ENCODE data around the gene LUC7L. TPM values are rescaled to one million over a fixed set of nuclear protein-coding genes. Genes with fewer than 3 reads are reported as not detected.

LUC7L gene
- polyA plus RNA-seq, 2 of the 4 experiments (the other 2 are of a cell fraction), result 51.6 to 67.6 TPM

DNA sequence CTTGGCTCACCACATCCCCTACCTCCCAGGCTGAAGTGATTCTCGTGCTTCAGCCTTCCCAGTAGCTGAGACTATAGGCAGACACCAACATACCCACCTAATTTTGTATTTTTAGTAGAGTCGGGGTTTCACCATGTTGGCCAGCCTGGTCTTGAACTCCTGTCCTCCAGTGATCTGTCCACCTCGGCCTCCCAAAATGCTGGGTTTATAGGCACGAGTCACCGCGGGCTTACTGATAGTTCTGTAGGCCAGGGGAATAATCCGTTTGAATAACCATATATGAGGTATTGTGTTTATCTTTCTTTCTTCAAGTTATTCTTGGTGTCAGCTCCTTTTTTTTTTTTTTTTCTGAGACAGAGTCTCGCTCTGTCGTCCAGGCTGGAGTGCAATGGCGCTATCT, 13.0 kb upstream of the LUC7L start (continued):
- TF ChIP-seq, protein P1, sequence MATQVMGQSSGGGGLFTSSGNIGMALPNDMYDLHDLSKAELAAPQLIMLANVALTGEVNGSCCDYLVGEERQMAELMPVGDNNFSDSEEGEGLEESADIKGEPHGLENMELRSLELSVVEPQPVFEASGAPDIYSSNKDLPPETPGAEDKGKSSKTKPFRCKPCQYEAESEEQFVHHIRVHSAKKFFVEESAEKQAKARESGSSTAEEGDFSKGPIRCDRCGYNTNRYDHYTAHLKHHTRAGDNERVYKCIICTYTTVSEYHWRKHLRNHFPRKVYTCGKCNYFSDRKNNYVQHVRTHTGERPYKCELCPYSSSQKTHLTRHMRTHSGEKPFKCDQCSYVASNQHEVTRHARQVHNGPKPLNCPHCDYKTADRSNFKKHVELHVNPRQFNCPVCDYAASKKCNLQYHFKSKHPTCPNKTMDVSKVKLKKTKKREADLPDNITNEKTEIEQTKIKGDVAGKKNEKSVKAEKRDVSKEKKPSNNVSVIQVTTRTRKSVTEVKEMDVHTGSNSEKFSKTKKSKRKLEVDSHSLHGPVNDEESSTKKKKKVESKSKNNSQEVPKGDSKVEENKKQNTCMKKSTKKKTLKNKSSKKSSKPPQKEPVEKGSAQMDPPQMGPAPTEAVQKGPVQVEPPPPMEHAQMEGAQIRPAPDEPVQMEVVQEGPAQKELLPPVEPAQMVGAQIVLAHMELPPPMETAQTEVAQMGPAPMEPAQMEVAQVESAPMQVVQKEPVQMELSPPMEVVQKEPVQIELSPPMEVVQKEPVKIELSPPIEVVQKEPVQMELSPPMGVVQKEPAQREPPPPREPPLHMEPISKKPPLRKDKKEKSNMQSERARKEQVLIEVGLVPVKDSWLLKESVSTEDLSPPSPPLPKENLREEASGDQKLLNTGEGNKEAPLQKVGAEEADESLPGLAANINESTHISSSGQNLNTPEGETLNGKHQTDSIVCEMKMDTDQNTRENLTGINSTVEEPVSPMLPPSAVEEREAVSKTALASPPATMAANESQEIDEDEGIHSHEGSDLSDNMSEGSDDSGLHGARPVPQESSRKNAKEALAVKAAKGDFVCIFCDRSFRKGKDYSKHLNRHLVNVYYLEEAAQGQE (IDR thresholded peaks at IDR 0.05), result no peak
- TF ChIP-seq GATA3 (IDR thresholded peaks at IDR 0.05; ENCODE audit: borderline replicate concordance), result no peak

DNA sequence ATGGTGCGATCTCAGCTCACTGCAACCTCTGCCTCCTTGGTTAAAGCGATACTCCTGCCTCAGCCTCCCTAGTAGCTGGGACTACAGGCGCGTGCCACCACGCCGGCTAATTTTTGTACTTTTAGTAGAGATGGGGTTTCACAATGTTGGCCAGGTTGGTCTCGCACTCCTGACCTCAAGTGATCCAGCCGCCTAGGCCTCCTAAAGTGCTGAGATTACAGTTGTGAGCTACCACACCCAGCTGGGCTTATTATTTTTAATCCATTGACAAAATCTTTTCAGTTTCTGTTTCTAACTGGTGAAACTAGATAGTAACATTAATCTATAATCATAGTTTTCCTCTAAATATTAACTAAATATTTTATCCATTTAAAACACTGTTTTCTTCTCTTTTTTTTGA, 11.3 kb upstream of the LUC7L start:
- no peak for ATAC-seq
- Histone ChIP-seq H3K27ac (no peak overlapping the region), H3K4me1 (no peaks in the 10 kb centered on the region), H3K4me2 (no peak overlapping the region), H3K4me3 (no peak overlapping the region), H3K9me3 (no peaks in the 10 kb centered on the region)
- ChIA-PET CTCF (interaction anchor here (0.9 to 1.0 kb wide), 2 partner anchors 134 to 175 kb away, joined by 3 to 4 read pairs; no protein-coding TSS in a partner anchor), POLR2A (no interaction called here)
- 94% methylated on average over 8 of the region's 8 CpGs for WGBS (ENCODE audit: missing lambda C conversion rate)
- no peak for FAIRE-seq
- no peak for DNase-seq (ENCODE audit: low read depth in 1 of 2, low spot score in 1 of 2)
- TF ChIP-seq KDM5A (IDR thresholded peaks at IDR 0.05) (no peak), ZC3H11A (IDR thresholded peaks at IDR 0.05) (no peak), ZFP36 (IDR thresholded peaks at IDR 0.05; ENCODE audit: borderline replicate concordance, partially characterized antibody) (no peak), RFX5 (IDR thresholded peaks at IDR 0.05) (no peak)
- TF ChIP-seq, protein P2, sequence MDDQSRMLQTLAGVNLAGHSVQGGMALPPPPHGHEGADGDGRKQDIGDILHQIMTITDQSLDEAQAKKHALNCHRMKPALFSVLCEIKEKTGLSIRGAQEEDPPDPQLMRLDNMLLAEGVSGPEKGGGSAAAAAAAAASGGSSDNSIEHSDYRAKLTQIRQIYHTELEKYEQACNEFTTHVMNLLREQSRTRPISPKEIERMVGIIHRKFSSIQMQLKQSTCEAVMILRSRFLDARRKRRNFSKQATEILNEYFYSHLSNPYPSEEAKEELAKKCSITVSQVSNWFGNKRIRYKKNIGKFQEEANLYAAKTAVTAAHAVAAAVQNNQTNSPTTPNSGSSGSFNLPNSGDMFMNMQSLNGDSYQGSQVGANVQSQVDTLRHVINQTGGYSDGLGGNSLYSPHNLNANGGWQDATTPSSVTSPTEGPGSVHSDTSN (IDR thresholded peaks at IDR 0.05), result no peak

DNA sequence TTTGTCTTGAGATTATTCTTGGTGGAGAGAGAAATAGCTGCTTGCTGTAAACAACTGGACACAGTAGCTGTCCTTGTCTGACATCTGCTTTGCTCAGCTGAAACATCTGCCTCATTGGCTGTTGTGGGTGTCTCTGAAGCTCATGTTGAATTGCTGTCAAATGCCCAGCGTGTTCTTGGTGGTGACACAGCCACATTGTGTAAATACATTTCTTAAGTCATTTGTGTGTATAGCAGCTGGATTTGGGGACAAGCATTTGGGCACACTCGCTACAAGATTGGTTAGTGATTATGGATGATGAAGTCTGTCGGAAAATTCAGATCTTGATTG, 10.7 kb upstream of the LUC7L start:
- TF ChIP-seq JUNB (IDR thresholded peaks at IDR 0.05), result no peak
- TF ChIP-seq HDAC2 (IDR thresholded peaks at IDR 0.05), result no peak
- TF ChIP-seq NFE2L2 (conservative IDR thresholded peaks at IDR 0.05; ENCODE audit: low read length), result no peak
- TF ChIP-seq JUN (IDR thresholded peaks at IDR 0.05), result no peak
- TF ChIP-seq, protein P3, sequence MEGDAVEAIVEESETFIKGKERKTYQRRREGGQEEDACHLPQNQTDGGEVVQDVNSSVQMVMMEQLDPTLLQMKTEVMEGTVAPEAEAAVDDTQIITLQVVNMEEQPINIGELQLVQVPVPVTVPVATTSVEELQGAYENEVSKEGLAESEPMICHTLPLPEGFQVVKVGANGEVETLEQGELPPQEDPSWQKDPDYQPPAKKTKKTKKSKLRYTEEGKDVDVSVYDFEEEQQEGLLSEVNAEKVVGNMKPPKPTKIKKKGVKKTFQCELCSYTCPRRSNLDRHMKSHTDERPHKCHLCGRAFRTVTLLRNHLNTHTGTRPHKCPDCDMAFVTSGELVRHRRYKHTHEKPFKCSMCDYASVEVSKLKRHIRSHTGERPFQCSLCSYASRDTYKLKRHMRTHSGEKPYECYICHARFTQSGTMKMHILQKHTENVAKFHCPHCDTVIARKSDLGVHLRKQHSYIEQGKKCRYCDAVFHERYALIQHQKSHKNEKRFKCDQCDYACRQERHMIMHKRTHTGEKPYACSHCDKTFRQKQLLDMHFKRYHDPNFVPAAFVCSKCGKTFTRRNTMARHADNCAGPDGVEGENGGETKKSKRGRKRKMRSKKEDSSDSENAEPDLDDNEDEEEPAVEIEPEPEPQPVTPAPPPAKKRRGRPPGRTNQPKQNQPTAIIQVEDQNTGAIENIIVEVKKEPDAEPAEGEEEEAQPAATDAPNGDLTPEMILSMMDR (IDR thresholded peaks at IDR 0.05), result no peak
- TF ChIP-seq, protein P1 (IDR thresholded peaks at IDR 0.05), result no peak
- TF ChIP-seq RCOR1 (IDR thresholded peaks at IDR 0.05; ENCODE audit: low read depth, low read length), result no peak
- no peak for TF ChIP-seq ZSCAN20 (CRISPR knock-in tag; IDR thresholded peaks at IDR 0.05)
- TF ChIP-seq FOSB (CRISPR knock-in tag; IDR thresholded peaks at IDR 0.05), result no peak
- TF ChIP-seq NPAS2 (CRISPR knock-in tag; IDR thresholded peaks at IDR 0.05; ENCODE audit: borderline replicate concordance), result no peak
- TF ChIP-seq NR3C1 (IDR thresholded peaks at IDR 0.05), result no peak
- no peak for TF ChIP-seq KDM5A (IDR thresholded peaks at IDR 0.05)
- no peak for TF ChIP-seq CBX2 (IDR thresholded peaks at IDR 0.05; ENCODE audit: borderline replicate concordance, low read depth)
- TF ChIP-seq CHD4 (IDR thresholded peaks at IDR 0.05; ENCODE audit: borderline replicate concordance), result no peak
- TF ChIP-seq RAD21 (conservative IDR thresholded peaks at IDR 0.05 in 1 of 2, IDR thresholded peaks at IDR 0.05 in 1 of 2), result no peak
- no peak for TF ChIP-seq FOXS1 (CRISPR knock-in tag; IDR thresholded peaks at IDR 0.05)
- CTCF ChIA-PET, result interaction anchor here (0.7 to 1.3 kb wide), 4 partner anchors 13 to 133 kb away, joined by 3 to 4 read pairs (median 4); no protein-coding TSS in a partner anchor
- no peak for DNase-seq (ENCODE audit: low read depth in 1 of 2, low spot score in 1 of 2)
- 64% methylated on average over 3 of the region's 3 CpGs for WGBS (ENCODE audit: missing lambda C conversion rate)
- no peaks in the 10 kb centered on the region for H3K4me1 ChIP-seq
- FAIRE-seq, result no peak
- no peaks in the 10 kb centered on the region for H3K9me3 ChIP-seq
- no peak overlapping the region for H3K27ac ChIP-seq
- POLR2A ChIA-PET, result no interaction called here
- no peak for ATAC-seq
- H3K4me3 ChIP-seq, result no peak overlapping the region
- H3K4me2 ChIP-seq, result no peak overlapping the region
